Large intestine (tissue), 3 donors: ENCODE data around the gene MCM3AP. TPM values are rescaled to one million over a fixed set of nuclear protein-coding genes. Genes with fewer than 3 reads are reported as not detected.

Source experiments
- DNase-seq, 2 donors: peaks; one replicate each; pipeline versions ENCODE4 v3.0.0 to v3.0.0-alpha.2; 2013
- H3K27ac ChIP-seq: one replicate; pipeline ENCODE4 v1.5.1; 2013; ENCODE audit warnings: low read length
- H3K27me3 ChIP-seq: 2 replicates; pipeline ENCODE4 v1.6.1; 2013; ENCODE audit warnings: low read length; ENCODE audit not compliant: control insufficient read depth, insufficient read depth
- H3K36me3 ChIP-seq: 2 replicates; pipeline ENCODE4 v1.6.1; 2013; ENCODE audit warnings: low read length; ENCODE audit not compliant: control insufficient read depth, insufficient read depth
- H3K4me1 ChIP-seq: one replicate; pipeline ENCODE4 v1.6.1; 2013; ENCODE audit warnings: low read length; ENCODE audit not compliant: control insufficient read depth, insufficient read depth
- H3K4me3 ChIP-seq: one replicate; pipeline ENCODE4 v1.5.1; 2013; ENCODE audit warnings: low read length
- H3K9me3 ChIP-seq: one replicate; pipeline ENCODE4 v1.6.1; 2013; ENCODE audit warnings: mild to moderate bottlenecking, low read depth, low read length, moderate library complexity; ENCODE audit not compliant: control insufficient read depth
- WGBS: methylation state at CpG from one replicate; pipeline ENCODE4 v1.1.5; 2013; ENCODE audit warnings: low lambda C conversion rate; ENCODE audit not compliant: insufficient coverage; 5-methylcytosine and 5-hydroxymethylcytosine counted together
- polyA plus RNA-seq: library from polyadenylated mRNA; unstranded; fragments of 120-200 nt; gene quantifications from one replicate; pipeline ENCODE4 v1.2.1, GENCODE V29; 2013

MCM3AP gene
- polyA plus RNA-seq, 1 donor = 77.5 TPM

DNA sequence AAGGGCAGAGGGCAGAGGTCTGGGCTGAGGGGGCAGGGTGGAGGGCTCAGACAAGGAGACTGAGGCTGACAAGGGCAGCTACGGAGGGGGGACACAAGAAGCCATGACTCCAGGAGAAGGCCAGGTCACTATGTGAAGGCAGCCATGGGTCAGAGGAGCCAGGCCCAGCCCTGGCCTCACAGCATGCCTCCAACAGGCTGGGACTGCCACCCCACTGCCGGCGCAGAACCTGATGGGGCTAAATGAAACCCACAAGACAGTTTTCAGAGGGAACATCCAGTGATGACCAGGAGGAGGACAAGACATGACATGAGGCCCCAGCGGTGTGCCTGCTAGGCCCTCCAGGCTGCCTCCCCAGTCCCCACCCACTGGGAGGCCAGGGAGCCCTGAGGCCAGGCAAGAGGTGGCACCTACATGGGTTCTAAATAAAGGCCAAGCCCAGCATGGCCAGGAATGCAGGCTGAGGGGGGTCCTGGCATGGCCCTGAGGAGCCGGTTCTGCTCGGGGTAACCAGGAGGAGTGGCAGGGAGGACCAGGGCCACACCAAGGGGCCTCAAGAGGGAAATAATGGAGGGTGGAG is 29.6 kb downstream of the MCM3AP start:
- WGBS = no CpG with 5 or more reads among the region's 6 CpGs
- Histone ChIP-seq H3K4me3 (no peak overlapping the region), H3K36me3 (peaks cover 79% of the 10 kb centered on the region)

DNA sequence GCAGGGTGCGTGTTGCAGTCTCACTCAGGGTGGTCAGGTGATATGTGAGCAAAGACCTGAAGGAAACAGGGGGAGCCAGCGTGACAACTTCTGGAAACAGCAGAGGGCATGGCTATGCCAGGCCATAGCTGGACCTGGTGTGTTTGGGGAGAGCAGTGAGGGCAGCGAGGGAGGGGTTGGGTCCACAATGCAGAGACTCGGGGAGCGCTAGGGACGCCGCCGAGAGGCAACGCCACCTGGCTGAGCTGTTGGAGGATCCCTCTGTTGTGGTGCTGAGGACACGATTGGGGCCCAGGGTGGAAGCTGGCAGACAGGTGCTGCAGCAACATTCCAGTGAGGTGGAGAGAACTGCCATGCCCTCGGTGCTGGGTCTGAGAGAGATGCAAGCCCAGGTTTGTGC is 30.2 kb downstream of the MCM3AP start:
- H3K36me3 ChIP-seq = peaks cover 78% of the 10 kb centered on the region
- H3K27me3 ChIP-seq = no peaks in the 10 kb centered on the region
- WGBS = no CpG with 5 or more reads among the region's 11 CpGs

More for the DNA sequence above, 29.6 kb downstream of the MCM3AP start:
- no peak for DNase-seq
- H3K4me1 ChIP-seq = no peaks in the 10 kb centered on the region
- H3K27me3 ChIP-seq = no peaks in the 10 kb centered on the region
- no peak overlapping the region for H3K27ac ChIP-seq
- H3K9me3 ChIP-seq = no peaks in the 10 kb centered on the region

DNA sequence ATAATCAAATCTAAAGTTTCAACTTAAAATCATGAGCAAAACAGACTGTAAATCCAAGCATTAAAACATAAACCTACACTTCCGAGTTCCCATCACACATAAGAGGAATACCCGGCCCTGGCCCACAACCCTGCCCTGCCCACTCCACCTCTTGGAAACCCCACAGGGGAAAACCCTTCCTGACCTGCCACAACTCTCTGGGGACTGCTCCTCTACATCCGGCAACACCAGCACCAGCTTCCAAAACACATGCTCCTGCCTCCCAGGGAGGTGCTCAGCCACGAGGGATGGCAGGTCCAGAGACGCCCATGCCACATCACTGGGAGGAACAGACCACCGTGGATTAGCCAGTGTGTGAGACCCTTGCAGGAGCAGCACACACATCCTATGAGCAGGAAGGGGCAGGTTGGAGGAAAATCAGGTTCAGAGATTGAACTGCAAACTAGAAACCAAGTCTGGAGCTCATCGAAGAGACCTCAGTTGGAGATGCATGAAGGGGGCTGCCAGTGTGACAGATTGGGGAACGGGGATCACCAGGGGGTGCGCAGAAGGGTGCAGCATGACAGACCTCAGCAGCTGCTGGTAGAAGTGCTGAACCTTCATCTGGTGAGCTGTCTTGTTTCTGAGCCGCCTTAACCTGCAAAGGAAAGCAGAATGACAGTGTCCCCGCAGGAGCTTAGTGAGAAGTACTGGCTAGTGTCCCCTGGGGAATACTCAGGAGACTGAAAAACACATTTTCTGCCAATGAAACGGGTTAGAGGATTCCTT is 31.0 kb downstream of the MCM3AP start:
- H3K36me3 ChIP-seq = peaks cover 80% of the 10 kb centered on the region
- no peaks in the 10 kb centered on the region for H3K9me3 ChIP-seq
- no peaks in the 10 kb centered on the region for H3K4me1 ChIP-seq
- H3K4me3 ChIP-seq = no peak overlapping the region
- WGBS = 100% methylated on average over 1 of the region's 12 CpGs
- no peak for DNase-seq
- no peaks in the 10 kb centered on the region for H3K27me3 ChIP-seq
- no peak overlapping the region for H3K27ac ChIP-seq

More for the DNA sequence above, 30.2 kb downstream of the MCM3AP start:
- H3K4me1 ChIP-seq = no peaks in the 10 kb centered on the region
- H3K9me3 ChIP-seq = no peaks in the 10 kb centered on the region
- DNase-seq = no peak
- no peak overlapping the region for H3K27ac ChIP-seq
- no peak overlapping the region for H3K4me3 ChIP-seq

DNA sequence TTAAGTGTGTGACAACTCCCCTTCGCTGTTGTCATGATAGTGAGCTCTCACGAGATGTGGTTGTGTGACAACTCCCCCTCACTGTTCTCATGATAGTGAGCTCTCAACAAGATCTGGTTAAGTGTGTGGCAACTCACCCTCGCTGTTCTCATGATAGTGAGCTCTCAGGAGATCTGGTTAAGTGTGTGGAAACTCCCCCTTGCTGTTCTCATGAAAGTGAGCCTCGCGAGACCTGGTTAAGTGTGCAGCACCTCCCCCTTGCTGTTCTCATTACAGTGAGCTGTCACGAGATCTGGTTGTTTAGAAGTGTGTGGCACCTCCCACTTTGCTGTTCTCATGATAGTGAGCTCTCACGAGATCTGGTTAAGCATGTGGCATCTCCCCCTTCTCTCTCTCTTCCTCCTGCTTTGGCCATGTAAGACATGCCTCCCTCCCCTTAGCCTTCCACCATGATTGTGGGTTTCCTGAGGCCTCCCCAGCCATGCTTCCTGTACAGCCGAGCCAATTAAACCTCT is 31.7 kb downstream of the MCM3AP start:
- no peak for DNase-seq
- WGBS = no CpG with 5 or more reads among the region's 8 CpGs
- Histone ChIP-seq H3K9me3 (no peaks in the 10 kb centered on the region), H3K27me3 (no peaks in the 10 kb centered on the region), H3K4me1 (no peaks in the 10 kb centered on the region), H3K4me3 (no peak overlapping the region), H3K27ac (no peak overlapping the region), H3K36me3 (peaks cover 81% of the 10 kb centered on the region)

DNA sequence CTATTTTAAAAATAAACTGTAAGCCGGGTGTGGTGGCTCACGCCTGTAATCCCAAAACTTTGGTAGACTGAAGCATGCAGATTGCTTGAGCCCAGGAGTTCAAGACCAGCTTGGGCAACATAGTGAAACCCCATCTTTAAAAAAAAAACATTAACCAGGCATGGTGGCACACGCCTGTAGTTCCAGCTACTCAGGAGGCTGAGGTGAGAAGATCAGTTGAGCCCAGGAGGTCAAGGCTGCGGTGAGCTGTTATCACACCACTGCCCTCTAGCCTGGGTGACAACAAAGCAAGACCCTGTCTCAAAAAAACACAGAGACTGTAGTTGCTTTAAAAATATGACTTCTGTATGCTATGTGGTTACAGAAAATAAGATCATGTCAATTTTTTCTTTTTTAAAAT is 32.6 kb downstream of the MCM3AP start:
- peaks cover 79% of the 10 kb centered on the region for H3K36me3 ChIP-seq
- H3K4me1 ChIP-seq = no peaks in the 10 kb centered on the region
- no CpG with 5 or more reads among the region's 4 CpGs for WGBS
- H3K4me3 ChIP-seq = no peak overlapping the region
- DNase-seq = no peak
- H3K9me3 ChIP-seq = no peaks in the 10 kb centered on the region
- no peaks in the 10 kb centered on the region for H3K27me3 ChIP-seq
- H3K27ac ChIP-seq = no peak overlapping the region

DNA sequence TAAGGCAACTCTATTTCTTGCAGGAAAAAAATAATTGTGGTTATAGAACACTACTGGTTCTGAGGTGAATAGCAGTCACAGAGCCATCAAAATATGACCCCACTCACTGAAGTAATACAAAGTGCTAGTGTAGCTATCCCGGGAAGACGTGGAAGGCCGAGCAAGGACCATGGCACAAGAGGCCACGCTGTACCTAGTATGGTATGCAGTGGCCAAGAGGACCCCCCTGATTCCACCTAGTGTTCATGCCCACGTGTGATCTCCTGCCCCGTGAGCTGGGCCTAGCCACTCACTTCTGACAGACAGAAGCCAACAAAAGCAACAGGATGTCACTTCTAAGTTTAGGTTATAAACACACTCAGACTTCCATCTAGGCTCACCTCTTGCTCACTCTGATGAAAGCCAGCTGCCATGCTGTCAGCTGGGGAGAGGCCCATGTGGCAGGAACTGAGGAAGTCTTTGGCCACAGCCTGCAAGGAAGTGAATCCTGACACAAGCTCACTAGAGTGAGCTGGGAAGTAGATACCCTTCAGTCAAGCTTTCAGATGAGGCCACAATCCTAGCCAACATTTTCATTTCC is 35.2 kb downstream of the MCM3AP start:
- H3K36me3 ChIP-seq = peaks cover 77% of the 10 kb centered on the region
- DNase-seq = no peak
- no peaks in the 10 kb centered on the region for H3K9me3 ChIP-seq
- no peak overlapping the region for H3K4me3 ChIP-seq
- no CpG with 5 or more reads among the region's 6 CpGs for WGBS
- no peak overlapping the region for H3K27ac ChIP-seq
- no peaks in the 10 kb centered on the region for H3K4me1 ChIP-seq
- no peaks in the 10 kb centered on the region for H3K27me3 ChIP-seq

DNA sequence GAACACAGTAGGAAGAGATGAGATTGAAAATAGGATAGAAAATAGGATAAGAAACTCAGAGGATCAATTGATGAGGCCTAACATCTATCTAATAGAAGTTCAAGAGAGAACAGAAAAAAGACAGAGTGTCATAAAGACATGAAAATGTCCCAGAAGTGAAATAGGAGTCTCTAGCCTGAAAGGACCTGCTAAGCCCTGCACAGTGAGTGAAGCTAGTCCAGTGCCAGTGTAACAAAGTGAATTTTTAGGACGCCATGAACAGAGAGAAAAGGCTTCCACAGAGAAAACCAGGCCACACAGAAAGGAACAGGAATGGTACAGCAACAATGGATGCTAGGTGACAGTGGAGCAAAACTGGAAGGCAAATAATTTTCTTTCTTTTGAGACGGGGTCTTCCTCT is 36.6 kb downstream of the MCM3AP start:
- peaks cover 79% of the 10 kb centered on the region for H3K36me3 ChIP-seq
- WGBS = no CpG with 5 or more reads among the region's 2 CpGs
- H3K4me3 ChIP-seq = no peak overlapping the region
- no peaks in the 10 kb centered on the region for H3K27me3 ChIP-seq
- no peak for DNase-seq
- H3K4me1 ChIP-seq = no peaks in the 10 kb centered on the region
- no peaks in the 10 kb centered on the region for H3K9me3 ChIP-seq
- H3K27ac ChIP-seq = no peak overlapping the region

DNA sequence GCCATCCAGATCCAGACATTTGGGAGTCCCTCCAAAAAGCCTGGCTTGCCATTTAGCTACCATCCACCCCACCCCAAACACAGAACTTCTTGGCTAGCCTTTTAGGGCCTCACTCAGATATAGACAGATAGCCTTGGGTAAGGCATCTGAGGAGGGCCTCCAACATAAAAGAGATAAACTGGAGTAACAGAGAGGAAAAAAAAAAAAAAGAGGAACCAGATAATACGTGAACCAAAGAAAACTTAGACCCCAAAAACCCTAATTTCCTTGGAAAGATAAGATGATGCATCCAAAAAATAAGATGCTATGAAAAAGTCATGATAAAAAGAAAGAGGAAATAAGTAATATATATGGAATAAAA is 37.0 kb downstream of the MCM3AP start:
- H3K36me3 ChIP-seq = peaks cover 80% of the 10 kb centered on the region
- DNase-seq = no peak
- 100% methylated on average over 1 of the region's 1 CpG for WGBS

DNA sequence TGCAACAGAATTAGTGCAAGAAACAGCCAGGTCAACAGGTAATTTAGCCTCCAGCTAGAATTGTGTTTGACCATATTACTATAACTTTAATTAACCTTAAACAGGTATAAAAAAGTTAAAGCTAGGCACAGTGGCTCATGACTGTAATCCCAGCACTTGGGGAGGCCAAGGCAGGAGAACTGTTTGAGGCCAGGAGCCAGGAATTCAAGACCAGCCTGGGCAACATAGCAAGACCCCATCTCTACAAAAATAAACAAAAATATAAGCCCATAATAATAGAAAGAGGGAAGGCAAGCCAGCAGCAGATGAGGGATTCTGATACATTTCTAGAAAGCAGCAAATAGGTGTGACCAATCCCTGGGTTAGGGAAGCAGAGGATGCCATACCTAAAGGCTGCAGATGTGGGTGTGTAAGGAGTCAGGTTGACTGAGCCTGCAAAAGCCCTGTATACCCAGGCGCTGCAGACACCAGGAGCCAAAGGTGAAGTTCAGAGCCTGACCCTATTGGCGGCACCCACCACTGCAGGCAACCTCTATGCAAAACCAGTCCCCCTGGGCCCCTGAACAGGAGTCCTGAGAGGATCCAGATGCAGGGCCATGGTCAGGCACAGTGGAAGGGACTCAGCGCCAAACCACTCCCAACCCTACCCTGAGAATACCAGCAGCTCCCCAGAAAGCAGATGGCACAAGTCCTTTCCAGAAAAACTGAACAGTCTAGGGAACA is 37.6 kb downstream of the MCM3AP start:
- no CpG with 5 or more reads among the region's 3 CpGs for WGBS
- no peaks in the 10 kb centered on the region for H3K4me1 ChIP-seq
- no peak overlapping the region for H3K27ac ChIP-seq
- no peaks in the 10 kb centered on the region for H3K27me3 ChIP-seq
- peaks cover 83% of the 10 kb centered on the region for H3K36me3 ChIP-seq
- H3K9me3 ChIP-seq = no peaks in the 10 kb centered on the region
- DNase-seq = no peak
- H3K4me3 ChIP-seq = no peak overlapping the region

More for the DNA sequence above, 37.0 kb downstream of the MCM3AP start:
- Histone ChIP-seq H3K4me1 (no peaks in the 10 kb centered on the region), H3K27ac (no peak overlapping the region), H3K9me3 (no peaks in the 10 kb centered on the region), H3K27me3 (no peaks in the 10 kb centered on the region), H3K4me3 (no peak overlapping the region)

DNA sequence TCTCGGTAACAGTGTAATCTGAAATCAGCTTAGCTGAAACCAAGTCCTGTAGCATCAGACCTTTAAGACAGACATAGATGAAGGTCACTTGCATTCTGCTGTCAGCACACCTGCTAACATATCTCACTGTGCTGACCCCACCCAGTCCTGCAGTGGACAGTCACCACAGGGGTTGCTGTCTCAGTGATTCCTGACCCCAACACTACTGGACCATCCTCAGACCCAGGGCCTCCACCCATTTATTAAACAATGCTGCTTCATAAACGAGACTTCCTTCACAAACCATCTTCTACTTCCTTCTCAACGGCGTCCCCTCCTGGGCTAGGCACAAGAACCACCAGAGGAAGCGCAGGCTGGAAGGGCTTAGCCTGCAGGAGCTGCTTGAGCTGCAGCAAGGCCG is 39.1 kb downstream of the MCM3AP start:
- H3K27ac ChIP-seq = no peak overlapping the region
- H3K4me1 ChIP-seq = no peaks in the 10 kb centered on the region
- H3K27me3 ChIP-seq = no peaks in the 10 kb centered on the region
- no peak overlapping the region for H3K4me3 ChIP-seq
- DNase-seq = no peak
- no peaks in the 10 kb centered on the region for H3K9me3 ChIP-seq
- WGBS = 87% methylated on average over 3 of the region's 6 CpGs
- H3K36me3 ChIP-seq = peaks cover 87% of the 10 kb centered on the region
